IPS-18c (cell line): ENCODE measurements around the gene WTIP.
"Not testable (repeated sequence)": the region's sequence is repeated elsewhere in the genome, so short reads cannot be mapped to it uniquely, and the experiment has no call there.

Experiments
- H3K4me3 ChIP-seq: 2 replicates; pipeline ENCODE4 v1.7.0; 2013; ENCODE audit warnings: low read depth, mild to moderate bottlenecking, low read length, moderate library complexity; ENCODE audit not compliant: insufficient read depth
- H3K9me3 ChIP-seq: one replicate; pipeline ENCODE4 v1.6.1; 2013; ENCODE audit warnings: mild to moderate bottlenecking, low read length, moderate library complexity; ENCODE audit not compliant: control insufficient read depth, insufficient read depth

The WTIP gene

GRCh38 chr19:34480971-34481841, at the start of gene WTIP:
WTIP (plus strand) TSS chr19:34481758; CDS start chr19:34481975, 217 bp downstream.
- peak within 1 kb of the TSS; percentile 73 for H3K4me3 ChIP-seq

GRCh38 chr19:34432797-34433196, 48.8 kb upstream of the WTIP start:
- no peaks in the 10 kb centered on the region for H3K9me3 ChIP-seq
- H3K4me3 ChIP-seq = no peak overlapping the region

More at GRCh38 chr19:34480971-34481841, at the start of gene WTIP:
- no peaks in the 10 kb centered on the region for H3K9me3 ChIP-seq

GRCh38 chr19:34436716-34437115, 44.8 kb upstream of the WTIP start:
- H3K4me3 ChIP-seq = no peak overlapping the region
- H3K9me3 ChIP-seq = no peaks in the 10 kb centered on the region

DNA sequence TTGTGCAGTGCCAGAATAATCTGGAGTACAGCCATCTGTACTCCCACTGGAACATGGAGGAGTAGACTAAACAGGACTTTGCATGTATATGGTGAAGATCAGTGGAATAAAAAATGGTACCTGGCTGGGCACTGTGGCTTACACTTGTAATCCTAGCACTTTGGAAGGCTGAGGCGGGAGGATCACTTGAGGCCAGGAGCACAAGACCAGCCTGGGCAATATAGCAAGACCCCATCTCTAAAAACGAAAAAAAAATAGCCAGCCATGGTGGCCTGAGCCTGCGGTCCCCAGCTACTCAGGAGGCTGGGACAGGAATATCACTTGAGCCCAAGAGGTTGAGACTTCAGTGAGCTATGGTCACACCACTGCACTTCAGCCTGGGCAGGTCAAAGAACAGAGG, 33.4 kb upstream of the WTIP start:
- no peaks in the 10 kb centered on the region for H3K9me3 ChIP-seq
- no peak overlapping the region for H3K4me3 ChIP-seq

GRCh38 chr19:34452723-34453122, 28.8 kb upstream of the WTIP start:
- Histone ChIP-seq H3K4me3 (no peak overlapping the region), H3K9me3 (no peaks in the 10 kb centered on the region)

GRCh38 chr19:34454091-34454490, 27.5 kb upstream of the WTIP start:
- Histone ChIP-seq H3K9me3 (no peaks in the 10 kb centered on the region), H3K4me3 (no peak overlapping the region)

- Histone ChIP-seq H3K4me3 (no peak overlapping the region), H3K9me3 (no peaks in the 10 kb centered on the region)
Observed at GRCh38 chr19:34454685-34455084, 26.9 kb upstream of the WTIP start.

DNA sequence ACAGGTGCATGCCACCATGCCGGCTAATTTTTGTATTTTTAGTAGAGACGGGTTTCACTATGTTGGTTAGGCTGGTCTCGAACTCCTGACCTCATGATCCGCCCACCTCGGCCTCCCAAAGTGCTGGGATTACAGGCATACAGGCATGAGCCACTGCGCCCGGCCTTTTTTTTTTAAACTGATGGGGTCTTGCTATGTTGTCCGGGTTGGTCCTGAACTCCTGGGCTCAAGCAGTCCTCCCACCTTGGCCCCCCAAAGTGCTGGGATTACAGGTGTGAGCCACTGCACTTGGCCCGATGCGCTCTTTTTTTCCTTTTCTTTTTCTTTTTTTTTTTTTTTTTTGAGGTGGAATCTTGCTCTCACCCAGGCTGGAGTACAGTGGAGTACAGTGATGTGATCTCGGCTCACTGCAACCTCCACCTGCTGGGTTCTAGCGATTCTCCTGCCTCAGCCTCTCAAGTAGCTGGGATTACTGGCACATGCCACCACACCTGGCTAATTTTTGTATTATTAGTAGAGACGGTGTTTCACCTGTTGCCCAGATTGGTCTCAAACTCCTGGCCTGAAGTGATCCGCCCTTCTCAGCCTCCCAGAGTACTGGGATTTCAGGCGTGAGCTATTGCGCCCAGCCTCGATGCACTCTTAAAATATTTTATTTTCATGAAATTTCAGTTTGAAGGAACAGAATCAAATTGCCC, 25.6 kb upstream of the WTIP start:
- H3K9me3 ChIP-seq, H3K4me3 ChIP-seq: not testable (repeated sequence)

GRCh38 chr19:34457446-34457845, 24.1 kb upstream of the WTIP start:
- H3K9me3 ChIP-seq = no peaks in the 10 kb centered on the region

DNA sequence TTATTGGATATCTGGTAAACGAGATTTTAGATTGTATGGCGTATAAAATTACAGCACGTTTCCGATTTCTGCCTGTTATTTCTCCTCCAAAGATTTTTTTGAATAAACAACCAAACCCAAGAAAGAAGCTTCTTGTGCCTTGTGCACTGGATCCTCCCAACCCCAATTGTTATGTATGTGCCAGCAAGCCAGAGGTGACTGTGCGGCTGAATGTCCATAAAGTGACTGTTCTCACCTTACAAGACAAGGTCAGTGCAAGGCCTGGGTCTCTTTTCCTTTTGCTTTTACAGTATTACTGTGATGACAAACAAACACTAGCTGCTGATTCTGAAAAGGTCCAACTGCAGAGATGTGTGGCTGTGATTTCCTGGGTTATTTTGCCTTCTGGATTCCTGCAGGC, 22.9 kb upstream of the WTIP start:
- Histone ChIP-seq H3K4me3 (no peak overlapping the region), H3K9me3 (no peaks in the 10 kb centered on the region)

More at GRCh38 chr19:34457446-34457845, 24.1 kb upstream of the WTIP start:
- no peak overlapping the region for H3K4me3 ChIP-seq

DNA sequence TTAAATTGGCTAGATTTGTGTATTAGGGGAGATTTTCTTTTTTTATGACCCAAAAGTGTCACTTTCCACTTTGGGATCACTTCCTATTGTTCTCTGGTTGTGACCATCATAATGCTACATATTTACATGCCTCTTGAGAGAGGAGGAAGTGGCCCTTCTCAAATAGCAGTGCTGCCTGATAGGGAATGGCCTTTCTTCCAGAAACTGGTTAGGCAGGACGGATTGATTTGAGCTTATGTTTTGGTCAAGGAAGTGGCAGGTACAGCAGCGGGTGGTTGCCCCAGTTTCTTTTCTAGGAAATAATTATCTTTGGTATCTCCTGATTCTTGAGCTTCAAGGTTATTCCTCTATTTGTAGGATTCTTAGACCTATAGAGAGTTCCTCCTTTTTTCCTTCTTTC, 21.9 kb upstream of the WTIP start:
- H3K9me3 ChIP-seq = no peaks in the 10 kb centered on the region
- no peak overlapping the region for H3K4me3 ChIP-seq

DNA sequence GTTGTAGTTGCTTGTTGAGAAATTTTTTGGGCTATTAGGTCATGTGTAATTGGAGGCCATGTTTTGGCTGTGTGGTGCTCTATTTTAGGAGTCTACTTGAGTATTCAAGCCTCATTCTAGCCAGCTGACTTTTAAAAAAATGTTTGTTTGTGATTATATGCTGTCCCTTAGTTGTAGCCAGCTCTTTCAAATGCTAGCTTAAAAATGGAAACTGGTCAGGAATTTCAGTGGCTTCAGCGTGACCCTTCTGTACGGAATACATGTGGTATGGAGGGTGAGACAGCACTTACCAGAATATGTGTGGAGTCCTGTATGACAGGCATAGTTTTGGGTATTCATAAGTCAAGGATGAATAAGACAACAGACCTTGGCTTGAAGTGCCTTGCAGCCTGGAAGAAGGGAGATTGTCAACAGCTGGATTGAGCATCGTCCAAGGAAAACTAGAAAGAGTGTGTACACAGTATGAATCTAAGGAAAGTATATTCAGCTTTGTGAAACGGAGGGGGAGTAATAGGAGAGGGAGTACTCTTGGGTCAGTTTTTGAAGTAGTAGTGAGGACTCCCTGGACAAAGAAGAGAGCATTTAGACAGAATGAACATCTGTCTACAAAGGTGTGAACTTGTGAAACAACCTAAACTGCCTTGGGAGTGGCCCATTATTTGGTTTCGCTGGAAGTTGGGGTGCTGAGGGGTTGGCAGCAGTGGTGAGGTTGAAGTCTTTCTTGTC, 20.0 kb upstream of the WTIP start:
- H3K4me3 ChIP-seq = no peak overlapping the region
- no peaks in the 10 kb centered on the region for H3K9me3 ChIP-seq

GRCh38 chr19:34464785-34465184, 16.8 kb upstream of the WTIP start:
- not testable (repeated sequence) for H3K4me3 ChIP-seq, H3K9me3 ChIP-seq

- H3K9me3 ChIP-seq = no peaks in the 10 kb centered on the region
- H3K4me3 ChIP-seq = no peak overlapping the region
Observed at GRCh38 chr19:34468409-34468808, 13.1 kb upstream of the WTIP start.

DNA sequence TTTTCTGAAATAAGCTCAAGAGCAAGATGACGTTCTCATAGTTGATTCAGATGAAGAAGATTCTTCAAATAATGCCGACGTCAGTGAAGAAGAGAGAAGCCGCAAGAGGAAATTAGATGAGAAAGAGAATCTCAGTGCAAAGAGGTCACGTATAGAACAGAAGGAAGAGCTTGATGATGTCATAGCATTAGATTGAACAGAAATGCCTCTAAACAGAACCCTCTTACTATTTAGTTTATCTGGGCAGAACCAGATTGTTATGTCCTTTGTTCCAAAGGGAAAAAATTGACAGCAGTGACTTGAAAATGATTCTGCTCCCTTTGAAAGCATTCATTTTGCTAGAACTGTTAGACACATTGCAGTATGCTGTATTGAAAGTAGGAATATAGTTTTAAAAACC, 12.5 kb upstream of the WTIP start:
- H3K9me3 ChIP-seq = not testable (repeated sequence)

DNA sequence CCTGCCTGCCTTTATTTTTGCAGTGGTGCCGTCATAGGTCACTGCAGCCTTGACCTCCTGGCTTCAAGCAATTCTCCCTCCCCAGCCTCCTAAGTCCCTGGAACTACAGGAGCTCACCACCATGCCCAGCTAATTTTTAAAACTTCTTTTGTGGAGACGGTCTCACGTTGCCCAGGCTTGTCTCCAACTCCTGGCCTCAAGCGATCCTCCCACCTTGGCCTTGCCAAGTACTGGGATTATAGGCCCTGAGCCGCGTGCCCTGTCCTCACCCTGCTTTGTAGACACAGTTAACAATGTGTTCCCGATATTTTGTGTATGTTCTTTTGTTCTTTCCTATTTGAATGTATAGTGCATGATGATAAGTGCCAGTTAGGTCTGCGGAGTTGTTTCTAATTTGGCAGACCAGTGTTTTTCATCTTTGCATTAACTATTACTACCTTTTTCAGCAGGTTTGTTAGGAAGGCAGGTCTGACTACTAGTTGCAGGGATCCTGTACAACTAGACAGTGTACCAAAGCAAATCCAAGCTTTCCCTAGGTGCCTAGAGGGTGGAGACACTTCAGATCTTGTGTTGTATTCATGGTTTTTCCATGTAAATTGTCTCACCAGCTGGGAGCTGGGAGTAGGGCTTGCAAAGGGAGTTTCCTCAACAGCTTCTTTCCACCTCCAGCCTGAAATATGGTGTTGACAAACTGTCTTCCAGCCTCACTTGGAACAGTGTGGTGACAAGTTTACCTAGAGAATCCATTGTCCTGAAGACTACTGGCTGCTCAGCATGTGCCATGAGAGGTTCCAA, 9.5 kb upstream of the WTIP start:
- Histone ChIP-seq H3K4me3 (no peak overlapping the region), H3K9me3 (no peaks in the 10 kb centered on the region)

More for the DNA sequence above, 12.5 kb upstream of the WTIP start:
- not testable (repeated sequence) for H3K4me3 ChIP-seq
